ENCODE measurements around the gene CLN3.
"Not testable (repeated sequence)": the region's sequence is repeated elsewhere in the genome, so short reads cannot be mapped to it uniquely, and the experiment has no call there.

CLN3 gene

DNA sequence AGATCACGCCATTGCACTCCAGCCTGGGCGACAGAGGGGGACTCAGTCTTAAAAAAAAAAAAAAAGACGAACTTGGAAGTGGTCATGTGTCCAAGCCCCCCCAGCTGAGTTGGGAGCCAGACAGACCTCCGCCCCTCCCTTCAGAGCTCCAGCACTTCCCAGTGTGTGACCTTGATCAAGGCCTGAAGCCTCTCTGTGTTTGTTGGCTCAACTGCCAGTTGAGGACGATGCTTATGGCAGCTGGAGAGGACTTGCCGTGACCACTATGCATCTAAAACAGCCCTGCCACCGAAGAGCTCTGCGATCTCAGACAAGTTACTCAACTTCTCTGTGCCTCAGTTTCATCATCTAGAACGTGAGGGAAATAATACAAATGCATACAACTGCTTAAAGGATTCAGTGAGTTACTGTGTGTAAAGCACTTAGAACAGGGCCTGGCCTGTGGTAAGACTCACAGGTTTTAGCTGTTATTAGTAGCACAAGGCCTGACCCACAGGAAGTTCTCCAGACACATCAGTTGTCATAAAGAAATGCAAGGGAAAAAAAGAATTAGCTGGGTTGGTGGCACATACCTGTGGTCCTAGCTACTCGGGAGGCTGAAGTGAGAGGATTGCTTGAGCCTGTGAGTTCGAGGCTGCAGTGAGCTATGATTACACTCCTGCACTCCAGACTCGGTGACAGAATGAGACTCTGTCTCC, 21.8 kb upstream of the CLN3 start:
- DNase-seq = no peak

- DNase-seq = no peak
These were observed 20.2 kb upstream of the CLN3 start for GRCh38 chr16:28511801-28512789.

DNA sequence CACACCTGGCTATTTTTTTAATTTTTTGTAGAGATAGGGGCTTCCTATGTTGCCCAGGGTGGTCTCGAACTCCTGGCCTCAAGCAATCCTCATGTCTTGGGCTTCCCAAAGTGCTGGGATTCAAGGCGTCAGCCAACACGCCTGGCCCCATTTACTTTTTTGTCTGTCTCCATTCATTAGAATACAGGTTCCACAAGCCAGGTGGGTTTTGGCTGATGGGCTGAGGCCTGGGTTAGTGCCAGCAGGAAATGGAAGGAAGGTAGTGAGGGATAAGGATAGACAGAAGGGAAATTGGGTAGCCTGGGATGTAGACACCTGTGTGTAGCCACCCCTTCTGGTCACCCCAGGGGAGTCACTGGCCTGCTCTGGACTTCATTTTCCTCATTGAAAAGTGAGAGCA, 19.2 kb upstream of the CLN3 start:
- DNase-seq = no peak

DNA sequence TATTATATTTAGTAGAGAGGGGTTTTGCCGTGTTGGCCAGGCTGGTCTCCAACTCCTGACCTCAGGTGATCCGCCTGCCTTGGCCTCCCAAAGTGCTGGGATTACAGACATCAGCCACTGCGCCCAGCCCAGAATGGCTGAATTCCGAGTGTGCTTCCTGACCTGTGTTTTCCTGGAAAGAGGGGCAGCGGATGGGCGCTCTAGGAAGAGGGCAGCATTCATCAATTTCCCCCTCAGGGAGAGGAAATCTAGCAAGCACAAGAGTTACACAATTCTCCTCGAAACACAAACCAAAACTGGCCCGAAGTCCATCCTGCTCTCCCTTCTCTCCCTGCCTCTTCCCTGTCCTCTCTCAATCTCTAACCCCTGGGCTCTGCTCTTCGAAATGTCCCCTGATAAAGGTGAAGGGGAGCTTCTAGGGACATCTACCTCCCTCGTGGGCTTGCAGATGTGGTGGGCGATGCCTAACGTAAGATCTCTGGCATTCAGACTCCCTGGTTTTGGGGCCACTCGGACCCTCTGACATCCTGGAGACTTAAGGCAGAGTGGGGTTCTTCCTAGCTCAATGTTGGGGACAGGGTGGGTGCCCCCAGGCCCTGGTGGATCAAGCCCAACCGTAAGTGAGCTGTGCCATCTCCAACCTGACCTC, 13.7 kb upstream of the CLN3 start:
- no peak for DNase-seq

DNA sequence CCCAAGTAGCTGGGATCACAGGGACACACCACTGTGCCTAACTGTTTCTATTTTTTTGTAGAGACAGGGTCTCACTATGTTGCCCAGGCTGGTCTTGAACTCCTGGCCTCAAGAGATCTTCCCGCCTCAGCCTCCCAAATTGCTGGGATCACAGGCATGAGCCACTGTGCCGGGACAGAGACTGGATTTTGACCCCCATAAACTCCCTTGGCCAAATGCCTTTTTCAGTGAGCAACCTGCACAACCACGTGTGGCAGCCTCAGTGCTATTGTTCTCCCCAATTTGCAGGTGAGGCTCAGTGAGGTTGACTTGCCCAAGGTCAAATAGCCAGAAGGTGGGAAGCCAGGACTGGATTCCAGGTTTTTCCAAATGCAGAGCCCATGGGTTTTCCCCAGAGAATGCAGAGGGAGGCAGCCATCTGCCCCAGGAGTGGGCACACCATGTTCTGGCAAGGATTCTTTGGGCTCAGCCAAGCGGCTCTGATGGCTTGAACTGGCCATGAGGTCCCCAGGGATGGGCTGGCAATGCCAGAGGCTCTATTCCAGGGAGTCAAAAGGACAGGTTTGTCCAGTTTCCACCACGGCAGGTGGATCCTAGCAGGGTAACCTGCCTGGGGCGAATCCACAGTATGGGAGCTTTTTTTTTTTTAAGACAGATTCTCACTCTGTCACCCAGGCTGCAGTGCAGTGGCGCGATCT, 13.0 kb upstream of the CLN3 start:
- DNase-seq = no peak

DNA sequence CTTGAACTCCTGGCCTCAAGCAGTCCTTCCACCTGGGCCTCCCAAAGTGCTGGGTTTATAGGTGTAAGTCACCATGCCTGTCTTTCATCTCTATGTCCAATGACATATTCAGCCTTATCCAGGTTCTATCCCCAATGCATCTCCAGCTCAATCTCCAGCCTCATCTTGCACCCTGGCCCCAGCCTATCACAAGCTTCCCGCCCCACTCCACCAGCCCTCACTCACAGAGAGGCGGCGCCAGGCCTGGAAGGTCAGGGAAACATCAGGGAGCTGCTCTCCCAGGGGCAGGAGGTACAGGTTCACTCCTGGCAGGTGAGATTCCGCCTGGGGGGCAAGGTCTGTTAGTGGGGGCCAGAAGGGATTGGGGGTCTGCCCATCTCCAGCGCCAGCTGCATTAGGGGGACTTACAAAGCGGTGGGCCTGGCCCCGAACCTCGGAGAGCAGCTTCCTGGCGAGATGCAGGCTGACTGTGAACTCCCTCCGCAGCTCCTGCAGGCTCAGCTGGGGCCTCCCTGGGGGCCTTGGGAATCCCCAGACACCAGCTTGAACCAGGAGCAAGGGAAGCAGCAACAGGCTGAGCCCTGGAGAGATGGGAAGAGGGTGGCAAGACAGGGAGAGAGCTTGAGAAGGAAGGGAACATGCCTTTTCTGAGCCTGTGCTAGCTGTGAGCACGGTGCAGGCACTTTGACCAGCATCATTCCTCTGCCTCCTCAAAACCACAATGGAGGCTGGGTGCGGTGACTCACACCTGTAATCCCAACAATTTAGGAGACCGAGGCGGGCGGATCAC, 11.8 kb upstream of the CLN3 start:
- DNase-seq = no peak

DNA sequence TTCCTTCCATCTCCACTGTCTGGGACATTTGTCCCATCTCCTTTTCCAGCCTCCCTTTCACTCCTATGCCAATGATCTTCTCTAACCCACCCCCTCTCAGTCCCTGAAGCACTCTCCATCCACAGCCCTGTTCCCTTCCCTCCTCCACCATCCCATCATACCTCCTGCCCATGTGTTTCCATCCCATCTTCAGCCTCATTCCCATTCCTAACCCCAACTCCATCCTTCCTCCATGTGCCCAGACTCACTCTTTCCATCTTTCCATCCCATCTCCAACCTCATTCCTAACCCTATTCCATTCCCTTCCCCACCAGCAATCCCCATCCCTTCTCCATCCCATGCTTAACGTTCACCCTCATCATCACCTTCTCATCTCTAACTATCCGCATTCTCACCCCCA, 10.4 kb upstream of the CLN3 start:
- DNase-seq = no peak

GRCh38 chr16:28501258-28502232, 9.7 kb upstream of the CLN3 start:
- DNase-seq = no peak

GRCh38 chr16:28500476-28501180, 8.8 kb upstream of the CLN3 start:
- DNase-seq = not testable (repeated sequence)

GRCh38 chr16:28499854-28500253, 8.0 kb upstream of the CLN3 start:
- DNase-seq = no peak

DNA sequence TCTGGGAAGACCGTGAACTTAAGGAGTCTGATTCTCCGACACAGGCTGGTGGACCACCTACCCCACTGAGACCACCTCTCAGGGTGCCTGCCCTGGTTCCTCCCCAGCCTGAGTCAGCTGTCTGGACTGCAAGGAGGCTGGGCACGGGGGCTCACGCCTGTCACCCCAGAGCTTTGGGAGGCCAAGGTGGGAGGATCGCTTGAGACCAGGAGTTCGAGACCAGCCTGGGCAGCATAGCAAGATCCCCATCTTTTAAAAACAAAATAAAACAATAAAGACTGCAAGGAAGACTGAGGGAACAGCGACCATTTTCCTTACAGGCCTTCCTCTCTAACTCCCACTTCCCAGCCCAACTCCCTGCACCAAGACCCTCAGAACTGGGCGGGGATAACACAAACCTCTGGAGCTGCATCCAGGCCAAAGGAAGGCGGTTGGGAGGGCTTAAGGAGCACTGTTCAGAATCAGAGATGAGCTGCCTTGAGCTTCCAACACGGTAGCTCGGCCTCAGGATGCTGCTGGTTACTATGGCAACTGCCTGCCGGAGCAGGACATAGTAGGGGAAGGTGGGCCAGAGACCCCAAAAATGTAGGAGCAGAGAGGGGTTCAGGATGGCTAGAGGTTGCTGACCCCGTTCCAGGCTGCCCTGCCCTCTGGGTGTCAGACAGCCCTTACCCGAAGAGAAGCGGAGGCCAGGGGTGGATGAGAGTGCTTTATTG, 7.0 kb upstream of the CLN3 start:
- DNase-seq = no peak

- DNase-seq = no peak
These were observed 6.2 kb upstream of the CLN3 start for GRCh38 chr16:28497861-28498599.

GRCh38 chr16:28497386-28497785, 5.5 kb upstream of the CLN3 start:
- no peak for DNase-seq

DNA sequence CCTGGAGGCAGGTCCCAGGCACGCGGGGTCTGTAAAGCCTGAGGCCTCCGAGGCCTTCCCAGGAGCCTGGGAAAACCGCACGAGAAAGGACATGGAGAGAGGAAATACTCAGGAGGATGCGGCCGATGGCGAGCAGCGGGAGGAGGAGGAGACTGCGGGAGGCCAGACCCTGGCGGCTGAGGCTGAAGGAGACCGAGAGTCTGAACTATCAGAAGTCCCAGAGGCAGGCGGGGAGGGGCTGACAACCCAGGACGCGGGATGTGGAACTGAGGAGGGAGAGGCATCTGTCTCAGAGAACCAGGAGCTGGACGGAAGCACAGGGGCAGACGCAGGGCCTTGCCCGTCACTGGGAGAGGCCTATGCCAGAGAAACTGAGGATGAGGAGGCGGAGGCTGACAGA, 5.0 kb upstream of the CLN3 start:
- DNase-seq = no peak

- no peak for DNase-seq
These were observed 4.2 kb upstream of the CLN3 start for GRCh38 chr16:28495795-28496749.

DNA sequence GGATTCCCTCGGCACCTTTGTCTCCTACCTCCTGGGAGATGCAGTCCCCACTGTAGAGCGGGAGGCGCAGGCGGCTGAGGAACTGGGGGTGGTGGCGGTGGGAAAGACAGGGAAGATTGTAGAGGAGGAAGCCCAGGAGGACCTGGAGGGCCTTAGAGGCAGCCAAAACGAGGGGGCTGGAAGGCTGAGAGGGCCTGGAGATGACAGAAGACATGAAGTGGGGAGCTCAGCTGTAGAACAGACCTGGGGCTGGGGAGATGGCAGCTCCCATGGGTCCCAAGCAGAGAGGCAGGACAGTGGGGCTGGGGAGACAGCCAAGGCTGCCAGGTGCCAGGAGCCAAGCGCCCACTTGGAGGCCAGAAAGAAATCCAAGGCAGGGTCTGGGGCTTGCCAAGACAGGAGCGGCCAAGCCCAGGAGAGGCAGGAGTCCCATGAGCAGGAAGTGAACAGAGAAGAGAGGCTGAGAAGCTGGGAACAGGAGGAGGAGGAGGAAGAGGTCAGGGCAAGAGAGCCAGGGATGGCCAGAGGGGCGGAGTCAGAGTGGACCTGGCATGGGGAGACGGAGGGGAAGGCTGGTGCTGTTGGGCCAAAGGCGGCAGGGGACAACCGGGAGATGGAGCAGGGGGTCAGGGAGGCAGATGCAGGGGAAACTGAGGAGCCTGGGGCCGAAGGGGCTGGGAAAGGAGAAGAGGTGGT, 3.4 kb upstream of the CLN3 start:
- DNase-seq = no peak
